ENCODE measurements around the gene BCAS1.

BCAS1 gene

DNA sequence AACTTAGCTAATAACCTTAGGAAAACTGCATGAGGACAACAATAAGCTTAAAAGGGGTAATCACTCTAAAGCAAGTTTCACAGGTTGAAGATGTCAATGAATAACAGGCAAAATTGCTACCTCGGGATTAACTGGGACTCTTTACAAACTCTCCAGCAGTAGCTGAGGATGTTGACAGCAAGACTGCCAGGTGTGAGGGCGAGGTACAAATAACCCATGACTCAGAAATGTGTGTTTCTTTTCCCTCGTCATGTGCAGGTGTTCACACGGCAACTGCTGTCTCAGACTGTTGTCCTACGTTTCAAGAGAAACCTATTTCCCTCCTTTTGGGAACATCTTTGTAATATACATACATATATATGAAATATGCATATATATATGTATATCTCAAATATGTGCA is 15.9 kb downstream of the BCAS1 start:
- no peaks in the 10 kb centered on the region for H3K9me2 ChIP-seq (replicated peaks; ENCODE audit: insufficient read depth, low read length)
- no peak overlapping the region for H3K9ac ChIP-seq (ENCODE audit: low read length)
- no peak overlapping the region for H2AFZ ChIP-seq (ENCODE audit: low read length)
- peak; percentile 62 for DNase-seq
- H4K20me1 ChIP-seq (ENCODE audit: insufficient read depth, low read length), result no peaks in the 10 kb centered on the region
- TF ChIP-seq EZH2 (optimal IDR thresholded peaks at IDR 0.05; ENCODE audit: low read depth, low read length) (no peak), EZH2phosphoT487 (IDR thresholded peaks at IDR 0.05; ENCODE audit: low read length) (no peak)
- TF ChIP-seq, protein P1, sequence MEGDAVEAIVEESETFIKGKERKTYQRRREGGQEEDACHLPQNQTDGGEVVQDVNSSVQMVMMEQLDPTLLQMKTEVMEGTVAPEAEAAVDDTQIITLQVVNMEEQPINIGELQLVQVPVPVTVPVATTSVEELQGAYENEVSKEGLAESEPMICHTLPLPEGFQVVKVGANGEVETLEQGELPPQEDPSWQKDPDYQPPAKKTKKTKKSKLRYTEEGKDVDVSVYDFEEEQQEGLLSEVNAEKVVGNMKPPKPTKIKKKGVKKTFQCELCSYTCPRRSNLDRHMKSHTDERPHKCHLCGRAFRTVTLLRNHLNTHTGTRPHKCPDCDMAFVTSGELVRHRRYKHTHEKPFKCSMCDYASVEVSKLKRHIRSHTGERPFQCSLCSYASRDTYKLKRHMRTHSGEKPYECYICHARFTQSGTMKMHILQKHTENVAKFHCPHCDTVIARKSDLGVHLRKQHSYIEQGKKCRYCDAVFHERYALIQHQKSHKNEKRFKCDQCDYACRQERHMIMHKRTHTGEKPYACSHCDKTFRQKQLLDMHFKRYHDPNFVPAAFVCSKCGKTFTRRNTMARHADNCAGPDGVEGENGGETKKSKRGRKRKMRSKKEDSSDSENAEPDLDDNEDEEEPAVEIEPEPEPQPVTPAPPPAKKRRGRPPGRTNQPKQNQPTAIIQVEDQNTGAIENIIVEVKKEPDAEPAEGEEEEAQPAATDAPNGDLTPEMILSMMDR (IDR thresholded peaks at IDR 0.05; ENCODE audit: low read length), result no peak
- peak overlapping the region; percentile 21; the same call in 1 of the 2 replicates for H3K27ac ChIP-seq (ENCODE audit: low read length)
- no peaks in the 10 kb centered on the region for H3K36me3 ChIP-seq (replicated peaks; ENCODE audit: insufficient read depth, low read length)
- no peak overlapping the region for H3K4me3 ChIP-seq (ENCODE audit: low read length)
- H3K4me2 ChIP-seq (ENCODE audit: low read depth, low read length), result 0 out of 2 replicates have a peak overlapping the region, but pooled peaks have one; percentile 1
- H3F3A ChIP-seq (ENCODE audit: insufficient read depth, low read length), result no peaks in the 10 kb centered on the region
- no peaks in the 10 kb centered on the region for H3K9me3 ChIP-seq (replicated peaks; ENCODE audit: insufficient read depth, low read length)
- peaks cover 2% of the 10 kb centered on the region; the same call in 1 of the 2 replicates for H3K4me1 ChIP-seq (ENCODE audit: low read length)
- no peaks in the 10 kb centered on the region for H3K79me2 ChIP-seq (ENCODE audit: low read length)
- no peaks in the 10 kb centered on the region for H3K27me3 ChIP-seq (replicated peaks; ENCODE audit: insufficient read depth, low read length)

DNA sequence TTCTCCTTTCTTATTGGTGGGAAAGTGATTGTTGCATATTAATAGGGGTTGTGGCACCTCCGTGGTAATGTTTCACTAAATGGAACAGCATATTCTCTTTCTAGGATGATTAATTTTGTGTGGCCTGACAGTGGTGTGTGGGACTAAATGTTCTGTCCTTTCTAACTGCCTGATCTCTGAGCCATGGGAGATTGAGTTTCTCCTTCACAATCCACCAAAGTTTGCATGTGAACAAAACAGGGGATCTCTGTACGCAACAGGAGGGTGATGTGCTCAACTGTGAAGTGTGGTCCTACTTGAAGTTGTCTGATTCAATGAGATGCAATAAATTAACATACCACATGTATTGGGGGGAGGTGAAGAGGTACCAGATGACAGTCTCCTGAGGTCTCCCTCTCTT is 19.3 kb downstream of the BCAS1 start:
- H3K9me3 ChIP-seq (replicated peaks; ENCODE audit: insufficient read depth, low read length), result no peaks in the 10 kb centered on the region
- TF ChIP-seq, protein P1 (IDR thresholded peaks at IDR 0.05; ENCODE audit: low read length), result no peak
- TF ChIP-seq EZH2 (optimal IDR thresholded peaks at IDR 0.05; ENCODE audit: low read depth, low read length), result no peak
- TF ChIP-seq EZH2phosphoT487 (IDR thresholded peaks at IDR 0.05; ENCODE audit: low read length), result no peak
- no peaks in the 10 kb centered on the region for H4K20me1 ChIP-seq (ENCODE audit: insufficient read depth, low read length)
- H2AFZ ChIP-seq (ENCODE audit: low read length), result no peak overlapping the region
- no peaks in the 10 kb centered on the region for H3K36me3 ChIP-seq (replicated peaks; ENCODE audit: insufficient read depth, low read length)
- H3K4me1 ChIP-seq (ENCODE audit: low read length), result no peaks in the 10 kb centered on the region
- no peaks in the 10 kb centered on the region for H3F3A ChIP-seq (ENCODE audit: insufficient read depth, low read length)
- no peak overlapping the region for H3K9ac ChIP-seq (ENCODE audit: low read length)
- no peak overlapping the region for H3K4me3 ChIP-seq (ENCODE audit: low read length)
- no peak overlapping the region for H3K27ac ChIP-seq (ENCODE audit: low read length)
- no peaks in the 10 kb centered on the region for H3K9me2 ChIP-seq (replicated peaks; ENCODE audit: insufficient read depth, low read length)
- H3K79me2 ChIP-seq (ENCODE audit: low read length), result no peaks in the 10 kb centered on the region
- no peak overlapping the region for H3K4me2 ChIP-seq (ENCODE audit: low read depth, low read length)
- no peak for DNase-seq
- no peaks in the 10 kb centered on the region for H3K27me3 ChIP-seq (replicated peaks; ENCODE audit: insufficient read depth, low read length)

DNA sequence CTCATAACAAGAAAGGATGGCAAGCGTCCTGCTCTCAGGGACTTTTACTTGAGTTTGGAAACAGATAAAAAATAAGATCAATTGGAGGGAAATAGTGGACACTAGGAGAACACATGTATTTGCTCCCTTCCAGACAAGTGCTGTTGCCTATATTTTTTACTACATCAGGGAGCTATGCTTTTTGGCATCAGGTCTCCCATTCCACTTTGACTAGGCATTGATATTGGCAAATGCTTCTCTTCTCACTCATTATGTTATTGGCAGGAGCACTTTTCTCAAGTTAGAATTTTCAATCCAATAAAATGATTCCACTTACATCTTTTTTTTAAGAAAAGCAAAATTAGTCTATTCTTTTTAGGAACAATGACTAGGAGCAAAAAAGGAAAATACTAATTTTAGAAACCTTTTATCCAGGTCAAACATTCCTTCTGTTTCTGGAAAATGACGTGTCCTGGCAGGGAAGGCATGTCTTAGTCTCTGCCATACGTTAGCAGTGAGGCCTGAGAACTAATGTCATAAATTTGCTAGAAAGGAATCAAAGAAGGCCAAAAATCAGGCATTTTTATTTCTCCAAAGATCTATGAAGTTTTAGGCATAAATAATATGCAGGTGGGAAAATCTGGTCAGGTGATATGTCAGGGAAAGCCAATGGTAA is 21.4 kb downstream of the BCAS1 start:
- Histone ChIP-seq H3K79me2 (ENCODE audit: low read length) (no peaks in the 10 kb centered on the region), H3K4me3 (ENCODE audit: low read length) (no peak overlapping the region), H3K9me3 (replicated peaks; ENCODE audit: insufficient read depth, low read length) (no peaks in the 10 kb centered on the region), H3K36me3 (replicated peaks; ENCODE audit: insufficient read depth, low read length) (no peaks in the 10 kb centered on the region), H3K9me2 (replicated peaks; ENCODE audit: insufficient read depth, low read length) (no peaks in the 10 kb centered on the region), H2AFZ (ENCODE audit: low read length) (no peak overlapping the region), H3F3A (ENCODE audit: insufficient read depth, low read length) (0 out of 2 replicates have a peak, but pooled peaks cover 1% of the 10 kb centered on the region), H3K4me2 (ENCODE audit: low read depth, low read length) (no peak overlapping the region), H3K27ac (ENCODE audit: low read length) (no peak overlapping the region), H3K27me3 (replicated peaks; ENCODE audit: insufficient read depth, low read length) (no peaks in the 10 kb centered on the region), H3K4me1 (ENCODE audit: low read length) (no peaks in the 10 kb centered on the region), H4K20me1 (ENCODE audit: insufficient read depth, low read length) (no peaks in the 10 kb centered on the region), H3K9ac (ENCODE audit: low read length) (no peak overlapping the region)
- DNase-seq, result no peak
- no peak for TF ChIP-seq EZH2 (optimal IDR thresholded peaks at IDR 0.05; ENCODE audit: low read depth, low read length)
- TF ChIP-seq, protein P1 (IDR thresholded peaks at IDR 0.05; ENCODE audit: low read length), result no peak
- no peak for TF ChIP-seq EZH2phosphoT487 (IDR thresholded peaks at IDR 0.05; ENCODE audit: low read length)
